ENCODE measurements around the gene GALNT2.

The GALNT2 gene

GRCh38 chr1:230057681-230058565 lies 9.1 kb upstream of the GALNT2 start:
- no peaks in the 10 kb centered on the region for H3K36me3 ChIP-seq (ENCODE audit: control insufficient read depth, insufficient read depth, low read length)
- H3K4me3 ChIP-seq (replicated peaks; ENCODE audit: low read depth, low read length), result no peak overlapping the region
- no peak for DNase-seq (ENCODE audit: extremely low read depth, insufficient read length)
- TF ChIP-seq CTCF (IDR thresholded peaks at IDR 0.05; ENCODE audit: insufficient read depth, low read length, poor library complexity, severe bottlenecking), result no peak
- H3K27me3 ChIP-seq (replicated peaks; ENCODE audit: control insufficient read depth, insufficient read depth, low read length), result peaks cover 1% of the 10 kb centered on the region; the same call in 1 of the 2 replicates

- no peak for DNase-seq (ENCODE audit: extremely low read depth, insufficient read length)
- no peak for TF ChIP-seq CTCF (IDR thresholded peaks at IDR 0.05; ENCODE audit: insufficient read depth, low read length, poor library complexity, severe bottlenecking)
- Histone ChIP-seq H3K4me3 (replicated peaks; ENCODE audit: low read depth, low read length) (no peak overlapping the region), H3K27me3 (replicated peaks; ENCODE audit: control insufficient read depth, insufficient read depth, low read length) (peaks cover 1% of the 10 kb centered on the region; the same call in 1 of the 2 replicates), H3K36me3 (ENCODE audit: control insufficient read depth, insufficient read depth, low read length) (no peaks in the 10 kb centered on the region)
Observed at GRCh38 chr1:230058626-230059025, 8.4 kb upstream of the GALNT2 start.

GRCh38 chr1:230061801-230062200 lies 5.2 kb upstream of the GALNT2 start:
- H3K4me3 ChIP-seq (replicated peaks; ENCODE audit: low read depth, low read length), result no peak overlapping the region
- TF ChIP-seq CTCF (IDR thresholded peaks at IDR 0.05; ENCODE audit: insufficient read depth, low read length, poor library complexity, severe bottlenecking), result no peak
- peaks cover 1% of the 10 kb centered on the region; the same call in 1 of the 2 replicates for H3K27me3 ChIP-seq (replicated peaks; ENCODE audit: control insufficient read depth, insufficient read depth, low read length)
- no peaks in the 10 kb centered on the region for H3K36me3 ChIP-seq (ENCODE audit: control insufficient read depth, insufficient read depth, low read length)
- DNase-seq (ENCODE audit: extremely low read depth, insufficient read length), result no peak

- DNase-seq (ENCODE audit: extremely low read depth, insufficient read length), result no peak
- Histone ChIP-seq H3K4me3 (replicated peaks; ENCODE audit: low read depth, low read length) (no peak overlapping the region), H3K36me3 (ENCODE audit: control insufficient read depth, insufficient read depth, low read length) (no peaks in the 10 kb centered on the region), H3K27me3 (replicated peaks; ENCODE audit: control insufficient read depth, insufficient read depth, low read length) (peaks cover 1% of the 10 kb centered on the region; the same call in 1 of the 2 replicates)
- TF ChIP-seq CTCF (IDR thresholded peaks at IDR 0.05; ENCODE audit: insufficient read depth, low read length, poor library complexity, severe bottlenecking), result no peak
Observed at GRCh38 chr1:230062521-230062920, 4.5 kb upstream of the GALNT2 start.

- Histone ChIP-seq H3K4me3 (replicated peaks; ENCODE audit: low read depth, low read length) (no peak overlapping the region), H3K27me3 (replicated peaks; ENCODE audit: control insufficient read depth, insufficient read depth, low read length) (no peaks in the 10 kb centered on the region), H3K36me3 (ENCODE audit: control insufficient read depth, insufficient read depth, low read length) (no peaks in the 10 kb centered on the region)
- TF ChIP-seq CTCF (IDR thresholded peaks at IDR 0.05; ENCODE audit: insufficient read depth, low read length, poor library complexity, severe bottlenecking), result no peak
- no peak for DNase-seq (ENCODE audit: extremely low read depth, insufficient read length)
Observed at GRCh38 chr1:230064283-230064682, 2.8 kb upstream of the GALNT2 start.
